ENCODE data around the gene SNRPA1.
"Not testable (repeated sequence)": the region's sequence is repeated elsewhere in the genome, so short reads cannot be mapped to it uniquely, and the experiment has no call there.

SNRPA1 gene

DNA sequence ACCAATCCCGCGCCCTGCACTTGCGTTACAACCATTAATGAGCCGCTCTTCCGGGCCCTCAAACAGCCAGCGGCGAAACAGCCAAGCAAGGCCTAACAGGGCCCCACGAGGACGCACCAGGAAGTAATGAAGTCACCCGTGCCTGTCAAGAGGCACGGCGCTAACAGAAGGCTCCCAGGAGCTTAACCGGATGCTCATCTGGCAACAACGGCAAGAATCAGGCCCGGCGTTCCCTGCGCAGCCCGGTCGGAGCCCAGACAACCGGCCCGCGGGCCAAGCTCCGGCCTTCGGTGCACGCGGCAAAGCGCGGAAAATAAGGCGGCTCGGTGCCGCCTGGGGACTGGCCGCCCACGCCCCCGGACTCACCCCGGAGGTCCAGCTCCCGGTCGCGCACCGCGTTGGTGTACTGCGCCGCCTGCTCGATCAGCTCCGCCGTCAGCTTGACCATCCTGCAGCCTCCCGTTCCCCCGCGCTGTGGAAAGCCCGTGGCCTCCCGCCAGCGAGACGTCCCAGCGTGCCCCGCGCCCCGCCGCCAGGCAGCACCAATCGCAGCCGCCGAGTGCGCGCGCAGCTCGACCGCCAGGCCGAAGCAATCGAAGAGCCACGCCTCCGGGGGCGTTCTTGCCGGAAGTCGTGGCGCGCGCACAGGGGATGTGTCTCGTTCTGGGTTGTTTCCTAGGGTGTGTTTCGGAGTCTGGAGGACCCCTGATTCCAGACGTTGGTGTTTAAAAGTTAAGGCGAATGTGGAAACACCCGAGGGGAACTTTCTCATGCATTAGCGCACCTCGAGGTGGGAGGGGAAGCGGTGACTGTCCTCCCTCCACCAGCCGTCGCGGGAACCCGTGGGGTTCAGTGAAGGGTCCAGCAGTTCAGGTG lies at the start of gene SNRPA1:
Gene SNRPA1 (minus strand): TSS at position 518 of the 876 bp plus-strand sequence. CDS start 70 bp downstream, at position 448.
- peak; percentile 63 for DNase-seq

DNA sequence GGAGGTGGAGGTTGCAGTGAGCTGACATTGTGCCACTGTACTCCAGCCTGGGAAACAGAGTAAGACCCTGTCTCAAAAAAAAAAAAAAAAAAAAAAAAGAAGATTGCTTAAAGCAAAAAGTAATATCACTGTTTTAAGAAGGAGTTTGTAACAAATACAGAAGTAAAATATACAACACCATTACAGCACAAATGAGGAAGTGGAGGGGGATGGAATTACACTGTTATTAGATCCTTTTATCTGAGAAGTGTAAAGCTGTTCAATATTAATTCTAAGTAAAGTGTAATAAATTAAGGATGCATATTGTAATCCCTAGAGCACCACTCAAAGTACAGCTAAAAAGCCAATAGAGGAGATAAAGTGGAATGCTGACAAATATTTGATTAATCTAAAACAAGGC lies 47.0 kb upstream of the SNRPA1 start:
- DNase-seq, result no peak

DNA sequence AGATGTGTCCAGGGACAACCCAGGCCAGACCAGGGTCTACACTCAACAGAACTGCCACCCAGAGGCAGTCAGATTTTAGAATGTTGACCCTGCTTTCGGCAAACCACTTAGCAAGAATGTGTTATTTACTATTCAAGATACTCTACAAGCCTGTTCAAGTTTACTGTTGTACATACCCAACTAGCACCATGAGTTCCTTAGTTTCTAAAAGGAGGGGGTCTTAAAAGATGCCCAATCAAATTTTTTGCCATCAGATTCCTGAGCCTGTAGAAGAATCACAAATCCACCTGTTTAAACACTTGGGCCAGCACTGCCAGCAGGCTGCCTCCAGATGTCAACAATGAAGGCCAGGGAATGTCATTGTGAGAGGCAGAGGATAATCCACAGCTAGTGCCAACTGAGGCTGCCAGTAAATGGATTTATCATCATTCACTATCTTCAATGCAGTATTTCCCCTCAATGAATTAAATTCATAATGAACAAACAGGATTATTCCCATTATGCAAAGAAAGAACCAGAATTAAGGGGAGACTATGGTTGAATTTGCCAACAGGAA lies 43.5 kb upstream of the SNRPA1 start:
- DNase-seq, result no peak

DNA sequence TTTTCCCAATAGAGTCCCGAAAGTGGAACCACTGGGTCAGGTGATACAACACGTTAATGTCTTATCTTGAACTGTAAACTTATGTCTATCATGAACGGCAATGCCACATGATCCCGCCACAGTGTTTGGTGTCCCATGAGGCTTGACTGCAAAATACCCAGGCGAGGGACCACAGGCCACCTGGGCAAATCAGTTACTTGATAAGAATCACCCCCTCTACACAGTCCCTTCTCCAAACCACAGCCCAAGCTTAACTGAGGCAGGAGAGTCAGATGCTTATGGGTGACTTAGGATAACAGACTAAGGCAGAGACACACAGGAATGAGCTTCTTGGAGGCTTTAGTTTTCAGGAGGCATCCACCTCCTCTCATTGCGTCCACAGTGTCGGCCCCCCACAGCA lies 42.9 kb upstream of the SNRPA1 start:
- DNase-seq, result no peak

DNA sequence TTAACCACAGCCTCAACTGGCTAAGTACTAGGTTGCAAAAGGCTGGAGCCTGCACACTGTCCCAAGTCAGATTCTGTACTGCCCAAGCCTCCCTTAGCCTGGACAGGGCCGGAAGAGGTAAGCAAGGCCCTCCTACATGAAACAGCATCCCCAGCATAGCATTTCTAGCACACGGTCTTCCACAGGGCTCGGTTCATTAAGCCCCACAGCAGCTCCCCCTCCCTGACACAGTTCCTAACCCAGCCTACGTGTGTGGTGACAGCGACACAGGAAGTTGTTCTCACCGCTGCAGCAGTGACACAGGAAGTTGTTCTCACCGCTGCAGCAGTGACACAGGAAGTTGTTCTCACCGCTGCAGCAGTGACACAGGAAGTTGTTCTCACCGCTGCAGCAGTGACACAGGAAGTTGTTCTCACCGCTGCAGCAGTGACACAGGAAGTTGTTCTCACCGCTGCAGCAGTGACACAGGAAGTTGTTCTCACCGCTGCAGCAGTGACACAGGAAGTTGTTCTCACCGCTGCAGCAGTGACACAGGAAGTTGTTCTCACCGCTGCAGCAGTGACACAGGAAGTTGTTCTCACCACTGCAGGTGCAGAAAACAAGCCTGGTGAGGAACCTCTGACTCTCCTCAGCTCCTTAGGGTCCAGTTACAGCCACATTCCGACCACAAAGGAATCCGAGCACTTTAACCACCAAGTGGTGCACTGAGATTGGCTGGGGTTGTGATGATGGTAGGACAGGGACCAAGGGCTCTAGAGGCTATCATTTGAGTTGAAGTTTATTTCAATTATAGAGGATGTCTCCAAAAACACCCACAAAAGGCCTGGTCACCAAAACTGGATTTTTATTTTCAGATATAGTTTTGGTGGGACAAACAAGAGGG lies 39.1 kb upstream of the SNRPA1 start:
- not testable (repeated sequence) for DNase-seq

- no peak for DNase-seq
These were observed 37.0 kb upstream of the SNRPA1 start for GRCh38 chr15:101332061-101332467.

- DNase-seq, result no peak
These were observed 34.9 kb upstream of the SNRPA1 start for GRCh38 chr15:101329867-101330380.

DNA sequence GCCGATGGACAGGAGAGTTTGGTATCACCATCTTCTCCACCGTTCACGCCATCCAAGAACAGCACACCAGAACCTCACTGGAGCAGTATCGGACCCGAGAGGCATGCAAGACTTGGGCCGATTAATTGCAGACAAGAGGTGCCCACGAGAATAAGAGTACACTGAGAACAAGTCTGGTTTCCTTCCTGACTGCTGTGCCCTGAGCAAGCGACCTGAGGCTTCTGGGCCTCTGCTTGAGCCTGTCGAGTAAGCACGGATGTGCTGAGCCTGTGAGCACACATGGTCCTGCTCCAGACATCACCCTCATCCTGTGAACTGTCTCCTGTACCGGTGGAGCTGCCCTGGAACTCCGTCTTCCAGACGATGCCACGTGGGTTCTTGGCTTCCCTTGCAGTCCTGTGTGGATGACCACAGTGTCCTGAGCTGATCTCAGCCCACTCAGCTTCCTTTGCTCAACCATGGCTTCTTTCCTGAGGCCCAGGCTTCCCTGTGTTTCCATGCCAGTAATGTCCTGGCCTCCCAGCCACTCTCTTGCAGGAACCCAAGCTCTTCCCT lies 34.3 kb upstream of the SNRPA1 start:
- no peak for DNase-seq

- DNase-seq, result no peak
These were observed 33.0 kb upstream of the SNRPA1 start for GRCh38 chr15:101328001-101328400.

GRCh38 chr15:101327147-101327740 lies 32.2 kb upstream of the SNRPA1 start:
- DNase-seq, result no peak

DNA sequence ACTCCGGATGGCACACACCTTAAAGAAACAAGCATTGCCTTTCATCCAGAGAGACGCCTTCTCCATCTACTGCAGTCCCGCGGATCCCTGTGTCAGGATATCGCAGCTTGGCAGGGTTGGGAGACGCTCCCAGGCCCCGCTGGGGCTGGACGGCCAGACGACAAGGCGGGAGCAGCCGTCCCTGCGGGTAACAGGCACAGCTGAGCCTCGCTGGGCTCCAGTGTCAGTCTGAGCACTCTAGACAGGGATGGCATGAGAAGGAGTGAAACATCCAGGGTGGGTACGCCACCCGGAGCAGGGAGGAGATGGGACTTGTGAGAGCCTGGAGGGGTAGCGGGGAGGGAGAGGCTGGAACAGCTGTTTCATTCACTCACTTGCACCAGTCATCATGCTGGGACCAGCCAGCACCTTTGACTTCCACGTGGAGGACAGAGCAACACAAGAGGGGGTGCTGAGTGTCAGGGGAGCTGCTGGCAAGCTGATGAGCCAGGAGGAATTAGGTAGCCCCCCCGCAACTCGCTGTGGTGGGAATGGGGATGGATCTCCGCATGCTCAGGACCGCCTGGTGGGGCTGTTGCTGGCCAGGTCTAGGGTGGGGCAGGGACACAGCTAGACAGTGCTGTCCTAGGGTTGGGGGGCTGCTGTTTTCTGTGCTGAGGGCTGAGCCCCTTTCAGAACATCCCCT lies 31.6 kb upstream of the SNRPA1 start:
- no peak for DNase-seq

- DNase-seq, result no peak
These were observed 30.9 kb upstream of the SNRPA1 start for GRCh38 chr15:101326026-101326315.

GRCh38 chr15:101325263-101326025 lies 30.4 kb upstream of the SNRPA1 start:
- DNase-seq, result no peak

DNA sequence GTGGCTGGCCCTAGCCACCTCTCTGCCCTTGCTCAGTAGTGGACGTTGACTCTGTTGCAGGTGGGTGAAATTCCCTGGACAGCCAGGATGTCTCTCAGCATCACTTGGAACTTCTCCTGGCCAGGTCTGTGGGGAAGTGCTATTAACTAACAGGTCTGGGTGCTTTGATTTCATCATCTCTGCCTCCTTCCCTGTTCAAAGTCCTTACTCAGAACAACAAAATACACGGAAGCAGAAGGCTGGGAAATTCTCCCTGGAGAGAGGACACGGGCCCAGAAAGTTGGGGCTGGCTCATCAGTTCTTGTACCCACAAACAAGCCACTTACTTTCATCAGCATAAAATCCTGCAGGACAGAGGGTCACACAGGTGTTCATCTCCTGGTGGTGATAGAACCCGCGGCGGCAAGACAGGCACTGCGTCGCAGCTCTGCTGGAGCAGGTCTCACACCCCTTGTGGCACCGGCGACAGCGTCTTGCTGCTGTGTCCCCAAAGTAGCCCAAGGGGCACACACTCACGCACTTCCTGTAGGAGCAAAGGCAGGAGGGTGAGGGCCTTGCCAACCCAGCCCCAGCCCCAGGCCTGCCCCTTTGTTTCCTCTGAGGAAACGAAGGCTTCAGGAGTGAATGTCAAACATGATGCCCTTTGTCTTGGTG lies 29.6 kb upstream of the SNRPA1 start:
- DNase-seq, result no peak

DNA sequence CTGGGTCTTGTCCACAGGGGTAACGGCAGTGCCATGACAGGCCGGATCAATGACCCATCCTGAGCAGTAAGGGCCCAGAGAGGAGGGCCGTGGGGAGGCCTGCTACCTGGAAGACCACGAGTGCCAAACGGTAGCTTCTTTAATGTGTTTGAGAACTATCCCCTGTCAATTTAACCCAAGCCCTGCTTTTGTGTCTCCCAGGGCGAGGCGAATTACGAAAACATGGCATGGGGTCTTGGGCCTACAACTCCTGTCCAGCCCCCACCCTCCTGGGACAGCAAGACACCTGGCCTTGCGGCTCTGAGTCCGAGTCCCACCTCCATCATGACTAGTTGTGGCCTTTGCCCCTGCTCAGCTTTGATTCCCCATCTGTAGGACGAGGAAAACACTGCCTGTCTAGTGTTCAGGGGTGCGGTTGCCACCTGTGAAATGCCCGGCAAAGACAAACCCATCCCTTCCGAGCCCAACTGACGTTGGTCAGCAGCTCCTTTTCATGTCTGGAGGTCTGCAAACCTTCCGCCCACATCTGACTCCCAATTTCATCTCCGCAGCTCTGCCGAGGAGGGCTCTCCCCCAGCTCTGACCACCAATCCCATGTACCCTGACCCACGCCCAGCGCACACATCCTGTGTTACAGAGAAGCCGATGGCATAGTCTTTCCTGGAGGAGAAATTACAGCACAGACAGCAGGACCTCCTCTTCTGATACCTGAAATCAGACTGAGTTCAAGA lies 28.9 kb upstream of the SNRPA1 start:
- no peak for DNase-seq

- DNase-seq, result no peak
These were observed 27.9 kb upstream of the SNRPA1 start for GRCh38 chr15:101322854-101323477.

DNA sequence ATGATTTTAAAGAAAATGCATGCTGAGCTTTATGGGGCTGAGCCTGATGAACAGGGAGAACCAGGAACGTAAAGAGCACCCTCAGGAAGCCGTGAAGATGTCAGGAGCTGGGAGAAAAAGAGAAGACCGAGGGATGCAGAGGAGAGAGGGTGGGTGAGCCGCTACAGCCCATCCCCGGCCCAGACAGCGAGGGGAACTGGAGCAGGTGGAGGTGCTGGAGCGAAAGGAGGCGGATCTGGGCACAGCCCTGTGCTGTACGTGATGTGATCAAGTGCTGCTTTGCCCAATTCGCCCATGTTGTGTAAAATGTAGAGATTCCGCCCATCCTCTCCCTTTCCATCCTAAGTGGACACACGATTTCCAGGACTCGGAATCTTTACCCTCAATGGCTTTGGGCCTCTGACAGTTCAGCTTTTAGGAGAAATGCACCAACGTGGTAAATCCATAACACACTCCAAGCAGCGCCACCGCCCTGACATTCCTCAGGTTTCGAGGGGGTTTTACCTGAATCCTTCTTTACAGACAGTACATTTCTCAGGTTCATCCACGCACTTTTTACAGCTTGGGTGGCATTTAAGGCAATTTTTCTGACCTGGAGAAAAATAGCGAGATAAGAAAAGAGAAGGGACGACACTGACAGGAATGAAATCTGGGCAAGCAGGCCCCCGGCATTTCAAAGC lies 27.1 kb upstream of the SNRPA1 start:
- DNase-seq, result no peak

- DNase-seq, result no peak
These were observed 25.5 kb upstream of the SNRPA1 start for GRCh38 chr15:101320501-101321052.

- no peak for DNase-seq
These were observed 23.8 kb upstream of the SNRPA1 start for GRCh38 chr15:101318839-101319238.
